Cerebellar nuclear complex (tissue), 1 donor: ENCODE data around the gene MLANA.
A peak's percentile ranks its signal among the peaks of the same experiment; 100 is the strongest.
"Not testable (repeated sequence)": the region's sequence is repeated elsewhere in the genome, so short reads cannot be mapped to it uniquely, and the experiment has no call there.

Source experiments
- DNase-seq, 2 experiments: peaks; one replicate each; lab custom pipeline; 2025; lab: John Stamatoyannopoulos, UW

Gene MLANA

DNA sequence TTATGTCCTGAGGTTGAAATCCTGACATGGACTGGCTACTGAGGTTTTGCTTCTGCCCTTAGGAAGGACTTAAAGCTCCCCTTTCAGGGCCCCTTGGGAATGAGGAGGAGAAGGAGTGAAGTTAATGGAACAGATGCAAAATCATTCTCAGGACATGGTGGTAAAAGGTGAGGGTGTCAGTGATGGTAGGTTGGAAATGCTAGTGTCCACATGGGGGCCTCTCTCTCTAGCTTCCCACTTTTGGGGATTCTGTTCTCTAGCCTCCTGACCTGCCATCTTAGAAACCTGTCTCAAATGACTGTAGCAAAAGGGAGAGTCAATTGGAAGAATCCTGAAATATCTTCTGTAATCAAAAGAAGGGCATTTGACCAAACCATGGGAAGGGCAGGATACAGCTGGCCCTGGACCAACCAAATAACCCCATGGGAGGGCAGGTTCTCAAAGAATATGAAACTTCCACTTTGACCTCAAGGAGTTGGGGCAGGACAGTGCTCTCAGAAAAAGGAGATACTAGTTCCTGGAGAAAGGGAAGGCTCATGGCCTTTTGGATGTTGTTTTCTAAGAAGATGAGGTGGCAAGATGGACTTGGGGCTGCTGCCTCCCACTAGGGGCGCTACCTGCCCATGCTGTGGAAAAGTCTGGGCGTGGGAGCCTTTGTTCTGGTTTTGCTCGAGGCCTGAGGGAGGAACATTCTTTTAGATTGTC lies 21.2 kb upstream of the MLANA start:
- DNase-seq = no peak

- DNase-seq = no peak
Observed at GRCh38 chr9:5870020-5870339, 20.7 kb upstream of the MLANA start.

DNA sequence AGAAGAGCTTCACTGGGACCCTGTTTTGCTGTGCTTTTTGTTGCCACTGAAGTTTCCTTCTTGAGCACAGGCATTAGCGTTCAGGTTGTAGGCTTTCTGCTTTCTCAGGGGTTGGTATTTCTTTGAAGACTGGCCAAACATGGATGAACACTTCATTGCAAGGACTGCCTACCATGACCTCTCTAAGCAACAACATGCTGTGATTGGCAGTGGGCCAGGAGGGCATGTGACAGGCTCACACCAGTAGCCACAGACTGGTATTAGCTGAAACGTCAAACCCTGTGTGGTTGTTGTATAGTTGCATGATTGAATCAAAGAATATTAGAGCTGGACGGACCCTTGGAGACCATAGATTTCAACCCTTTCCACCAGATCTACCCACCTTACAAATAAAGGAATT lies 20.0 kb upstream of the MLANA start:
- no peak for DNase-seq

GRCh38 chr9:5871785-5872184 lies 18.9 kb upstream of the MLANA start:
- DNase-seq = no peak

DNA sequence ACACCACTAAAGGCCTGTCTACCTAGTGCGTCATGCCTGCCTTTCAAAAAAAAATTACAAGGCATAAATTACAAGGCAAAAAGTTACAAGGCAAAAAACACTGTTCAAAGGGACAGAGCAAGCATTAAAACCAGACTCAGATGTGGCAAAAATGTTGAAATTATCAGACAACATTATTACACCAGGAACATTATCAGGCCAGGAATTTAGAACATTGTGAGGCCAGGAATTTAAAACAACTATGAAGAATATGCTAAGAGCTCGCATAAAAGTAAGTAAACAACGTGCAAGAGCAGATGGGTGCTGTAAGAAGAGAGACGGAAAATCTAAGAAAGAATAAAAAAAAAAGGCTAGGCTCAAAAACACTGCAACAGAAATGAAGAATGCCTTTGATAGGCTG lies 18.2 kb upstream of the MLANA start:
- DNase-seq = no peak

- no peak for DNase-seq
Observed at GRCh38 chr9:5873439-5873838, 17.2 kb upstream of the MLANA start.

DNA sequence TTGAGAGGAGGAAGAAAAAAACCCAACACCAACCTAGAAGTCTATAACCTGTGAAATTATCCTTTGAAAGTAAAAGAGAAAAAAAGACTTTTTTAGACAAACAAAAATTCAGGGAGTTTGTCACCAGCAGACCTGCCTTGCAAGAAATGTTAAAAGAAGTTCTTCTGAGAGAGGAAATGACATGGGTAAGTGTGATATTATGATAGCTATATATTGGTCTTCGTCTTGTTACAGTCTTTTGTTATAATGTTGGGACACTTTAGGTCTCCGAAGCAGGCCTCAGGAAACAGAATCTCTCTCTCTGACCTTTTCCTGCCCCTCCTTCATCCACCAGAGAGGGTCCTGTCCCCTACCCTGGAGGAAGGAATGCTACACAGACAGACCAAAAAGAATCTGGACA lies 16.6 kb upstream of the MLANA start:
- no peak for DNase-seq

GRCh38 chr9:5876026-5876425 lies 14.7 kb upstream of the MLANA start:
- DNase-seq = no peak

- DNase-seq = no peak
Observed at GRCh38 chr9:5876711-5877110, 14.0 kb upstream of the MLANA start.

GRCh38 chr9:5879419-5880181 lies 11.1 kb upstream of the MLANA start:
- no peak for DNase-seq

DNA sequence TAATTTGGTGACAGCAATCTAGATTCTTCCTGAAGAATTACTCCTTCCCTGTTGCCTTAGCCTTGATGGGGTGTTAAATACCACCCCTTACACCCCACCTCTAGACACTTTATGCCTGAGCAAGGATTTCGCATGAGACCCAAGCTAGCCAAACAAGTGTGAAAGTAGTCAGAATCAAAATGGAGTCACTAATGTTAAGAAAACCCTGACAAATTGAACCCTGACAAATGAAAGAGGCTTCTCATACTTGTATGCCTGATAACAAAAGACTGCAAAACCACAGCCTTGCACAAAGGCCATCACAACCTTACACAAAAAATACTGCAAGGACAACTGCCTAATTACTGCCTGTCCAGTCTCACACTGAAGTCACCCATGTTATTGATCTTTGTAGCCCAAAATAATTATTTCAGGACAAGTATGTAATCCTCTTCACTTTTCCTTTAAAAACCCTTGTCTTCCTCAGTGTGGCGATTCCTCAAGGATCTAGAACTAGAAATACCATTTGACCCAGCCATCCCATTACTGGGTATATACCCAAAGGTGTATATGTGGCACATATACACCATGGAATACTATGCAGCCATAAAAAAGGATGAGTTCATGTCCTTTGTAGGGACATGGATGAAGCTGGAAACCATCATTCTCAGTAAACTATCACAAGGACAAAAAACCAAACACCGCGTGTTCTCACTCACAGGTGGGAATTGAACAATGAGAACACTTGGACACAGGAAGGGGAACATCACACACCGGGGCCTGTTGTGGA lies 8.3 kb upstream of the MLANA start:
- not testable (repeated sequence) for DNase-seq

GRCh38 chr9:5884191-5884590 lies 6.5 kb upstream of the MLANA start:
- DNase-seq = no peak

DNA sequence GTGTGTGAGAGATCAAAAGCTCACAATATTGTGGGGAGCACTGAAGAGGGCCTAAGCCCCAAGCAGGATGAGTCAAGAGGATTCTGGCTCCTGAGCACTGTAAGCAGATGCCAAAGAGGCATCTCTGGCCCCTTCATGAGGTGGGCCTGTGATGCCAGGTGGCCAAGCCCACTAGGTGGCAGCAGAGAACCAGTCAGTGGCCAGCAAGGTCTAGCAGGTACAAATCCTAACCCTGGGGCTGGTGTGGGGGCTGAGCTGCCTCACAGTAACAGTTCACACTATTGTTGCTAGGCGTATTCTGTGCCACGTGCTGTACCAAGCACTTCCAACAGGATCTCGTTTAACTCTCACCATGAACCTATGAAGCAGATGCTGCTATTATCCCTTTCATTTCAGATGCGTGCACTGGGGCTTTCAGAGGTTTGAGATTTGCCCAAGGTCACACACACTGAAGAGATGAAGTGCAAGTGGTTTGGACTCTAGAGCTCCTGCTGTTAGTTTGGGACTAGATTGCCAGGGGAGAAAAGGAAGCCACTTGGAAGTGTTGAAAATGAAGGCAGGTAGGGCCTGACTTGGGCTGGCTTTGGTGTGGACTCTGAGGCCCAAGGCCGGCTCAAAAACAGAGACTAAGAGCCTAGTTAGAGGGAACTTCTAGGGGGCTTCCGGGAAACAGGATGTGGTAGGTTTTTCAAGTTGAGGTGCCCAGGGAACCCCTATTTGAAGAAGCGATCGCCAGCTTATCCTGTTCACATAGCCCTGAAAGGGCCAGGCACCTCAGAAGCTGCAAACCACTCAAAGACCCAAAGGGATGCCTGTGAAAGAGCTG lies 4.4 kb upstream of the MLANA start:
- peak in 1 of 2 experiments; percentile 11 for DNase-seq

GRCh38 chr9:5892456-5893133 lies 1.9 kb downstream of the MLANA start:
- DNase-seq = no peak

GRCh38 chr9:5893134-5893505 lies 2.4 kb downstream of the MLANA start:
- DNase-seq = no peak

- no peak for DNase-seq
Observed at GRCh38 chr9:5893591-5894236, 3.0 kb downstream of the MLANA start.

GRCh38 chr9:5894237-5894959 lies 3.7 kb downstream of the MLANA start:
- no peak for DNase-seq

- DNase-seq = no peak
Observed at GRCh38 chr9:5895782-5896181, 5.1 kb downstream of the MLANA start.

DNA sequence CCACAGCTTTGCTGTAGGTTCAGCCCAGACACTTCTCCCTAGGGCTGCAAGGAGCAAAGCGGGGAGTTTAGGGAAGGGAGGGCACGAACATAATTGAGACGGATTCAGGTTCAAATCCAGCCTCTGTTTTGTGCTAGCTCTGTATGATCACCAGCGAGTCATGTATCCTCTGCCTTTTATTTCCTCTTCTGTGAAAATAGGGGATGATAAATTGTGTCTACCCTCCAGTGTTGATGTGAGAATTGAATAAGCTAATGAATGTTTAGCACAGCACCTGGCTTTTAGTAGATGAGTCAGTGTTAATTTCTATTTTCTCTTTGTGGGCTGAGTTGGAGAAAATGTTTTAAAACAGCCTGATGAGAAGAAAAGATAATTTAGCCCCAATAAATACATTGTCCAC lies 6.2 kb downstream of the MLANA start:
- DNase-seq = no peak

DNA sequence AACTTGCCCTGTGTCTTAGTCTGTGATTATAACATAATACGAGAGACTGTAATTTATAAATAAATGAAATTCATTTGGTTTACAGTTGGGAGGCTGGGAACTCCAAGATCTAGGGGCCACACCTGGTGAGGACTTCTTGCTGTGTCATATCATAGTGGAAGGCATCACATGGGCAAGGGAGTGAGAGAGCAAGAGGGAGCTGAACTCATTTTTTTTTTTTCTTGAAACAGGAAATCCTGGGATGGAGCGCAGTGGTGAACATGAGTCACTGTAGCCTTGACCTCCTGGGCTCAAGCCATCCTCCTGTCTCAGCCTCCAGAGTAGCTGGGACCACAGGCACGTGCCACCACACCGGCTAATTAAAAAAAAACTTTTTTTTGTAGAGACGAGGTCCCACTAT lies 7.2 kb downstream of the MLANA start:
- no peak for DNase-seq
